ENCODE data around the gene AANAT. TPM values are rescaled to one million over a fixed set of nuclear protein-coding genes. Genes with fewer than 3 reads are reported as not detected.

AANAT gene
- polyA plus RNA-seq, 1 experiment = not detected

DNA sequence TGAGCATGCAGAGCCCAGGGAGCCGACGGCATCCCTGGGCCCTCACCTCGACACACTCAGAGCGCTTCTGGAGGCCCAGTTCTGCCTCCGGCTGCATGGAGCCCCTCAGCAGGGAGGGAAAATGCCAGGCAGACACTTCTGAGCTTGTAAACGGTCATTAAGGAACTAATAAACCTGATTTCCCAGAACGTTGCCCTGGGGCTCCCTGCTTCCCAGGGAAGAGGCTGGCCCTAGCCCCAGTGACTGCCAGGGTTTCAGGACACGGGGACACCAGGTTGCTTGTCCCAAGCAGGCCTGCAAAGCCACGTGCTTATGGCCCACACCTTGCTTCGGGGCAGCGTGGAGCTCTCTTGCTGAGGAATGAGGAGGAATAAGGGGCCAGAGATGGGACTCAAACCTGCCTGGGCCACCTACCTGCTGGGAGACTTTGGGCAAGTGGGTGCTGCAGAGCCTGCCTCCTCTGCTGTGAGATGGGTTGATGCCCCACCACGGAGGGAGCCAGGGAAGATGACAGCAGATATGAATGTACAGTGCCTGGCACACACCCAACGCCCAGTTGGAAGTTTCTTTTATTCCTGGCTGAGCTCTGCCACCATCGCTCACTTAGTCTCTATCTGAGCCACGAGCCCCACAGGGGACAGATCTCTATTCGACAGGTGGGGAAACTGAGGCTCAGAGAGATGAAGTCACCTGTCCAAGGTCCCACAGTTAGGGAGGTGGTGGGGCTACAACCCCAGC lies 28.4 kb downstream of the AANAT start:
- ChIA-PET POLR2A (interaction anchor here (0.6 kb wide), 1 partner anchor 141 kb away, joined by 23 read pairs; no protein-coding TSS in a partner anchor), CTCF (interaction anchor here (1.3 to 2.3 kb wide), 2 partner anchors 12 to 16 kb away, joined by 4 to 9 read pairs; no protein-coding TSS in a partner anchor)
- H3K36me3 ChIP-seq (ENCODE audit: control insufficient read depth, insufficient read depth, low read length) = no peaks in the 10 kb centered on the region
- H3K4me3 ChIP-seq (ENCODE audit: low read depth, low read length) = no peak overlapping the region
- TF ChIP-seq CTCF (IDR thresholded peaks at IDR 0.05; ENCODE audit: insufficient read depth, low read depth, low read length) = no peak
- H3K27me3 ChIP-seq (ENCODE audit: control insufficient read depth, insufficient read depth, low read length) = no peaks in the 10 kb centered on the region
- DNase-seq (ENCODE audit: low read depth) = no peak

GRCh38 chr17:76496464-76496863 lies 29.1 kb downstream of the AANAT start:
- DNase-seq (ENCODE audit: low read depth) = no peak
- POLR2A ChIA-PET = no interaction called here
- TF ChIP-seq CTCF (IDR thresholded peaks at IDR 0.05; ENCODE audit: insufficient read depth, low read depth, low read length) = no peak
- Histone ChIP-seq H3K27me3 (ENCODE audit: control insufficient read depth, insufficient read depth, low read length) (no peaks in the 10 kb centered on the region), H3K4me3 (ENCODE audit: low read depth, low read length) (no peak overlapping the region), H3K36me3 (ENCODE audit: control insufficient read depth, insufficient read depth, low read length) (no peaks in the 10 kb centered on the region)
- CTCF ChIA-PET = interaction anchor here (1.3 to 19.7 kb wide), 3 partner anchors 11 to 36 kb away, joined by 4 to 442 read pairs (median 9); partner anchors contain the start of genes AANAT and UBE2O

DNA sequence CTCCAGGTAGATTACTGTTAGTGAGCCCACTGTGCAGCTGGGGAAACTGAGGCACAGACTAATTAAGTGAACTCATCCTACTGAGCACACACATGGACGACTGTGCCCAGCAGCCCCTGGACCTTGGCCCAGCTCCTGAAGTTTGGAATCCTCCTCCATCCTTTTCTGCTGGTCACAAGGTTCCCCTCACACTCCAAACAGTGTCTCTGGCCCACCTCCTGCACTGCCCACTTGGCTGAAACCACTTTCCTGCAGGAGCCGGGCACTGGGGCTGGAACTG lies 30.2 kb downstream of the AANAT start:
- TF ChIP-seq CTCF (IDR thresholded peaks at IDR 0.05; ENCODE audit: insufficient read depth, low read depth, low read length) = no peak
- Histone ChIP-seq H3K36me3 (ENCODE audit: control insufficient read depth, insufficient read depth, low read length) (no peaks in the 10 kb centered on the region), H3K27me3 (ENCODE audit: control insufficient read depth, insufficient read depth, low read length) (no peaks in the 10 kb centered on the region), H3K4me3 (ENCODE audit: low read depth, low read length) (peak overlapping the region; percentile 13; the same call in 1 of the 2 replicates)
- no peak for DNase-seq (ENCODE audit: low read depth)
- POLR2A ChIA-PET = no interaction called here
- CTCF ChIA-PET = interaction anchor here (1.1 to 19.7 kb wide), 5 partner anchors 10 to 113 kb away, joined by 3 to 442 read pairs (median 4); partner anchors contain the start of genes AANAT, SPHK1 and UBE2O

- no peak for TF ChIP-seq CTCF (IDR thresholded peaks at IDR 0.05; ENCODE audit: insufficient read depth, low read depth, low read length)
- Histone ChIP-seq H3K27me3 (ENCODE audit: control insufficient read depth, insufficient read depth, low read length) (no peaks in the 10 kb centered on the region), H3K4me3 (ENCODE audit: low read depth, low read length) (peak overlapping the region; percentile 13; the same call in 1 of the 2 replicates), H3K36me3 (ENCODE audit: control insufficient read depth, insufficient read depth, low read length) (no peaks in the 10 kb centered on the region)
- ChIA-PET POLR2A (no interaction called here), CTCF (interaction anchor here (1.1 to 19.7 kb wide), 6 partner anchors 8 to 113 kb away, joined by 3 to 442 read pairs (median 4); partner anchors contain the start of genes AANAT, SPHK1 and UBE2O)
- DNase-seq (ENCODE audit: low read depth) = no peak
These were observed 30.8 kb downstream of the AANAT start for GRCh38 chr17:76497979-76498875.

DNA sequence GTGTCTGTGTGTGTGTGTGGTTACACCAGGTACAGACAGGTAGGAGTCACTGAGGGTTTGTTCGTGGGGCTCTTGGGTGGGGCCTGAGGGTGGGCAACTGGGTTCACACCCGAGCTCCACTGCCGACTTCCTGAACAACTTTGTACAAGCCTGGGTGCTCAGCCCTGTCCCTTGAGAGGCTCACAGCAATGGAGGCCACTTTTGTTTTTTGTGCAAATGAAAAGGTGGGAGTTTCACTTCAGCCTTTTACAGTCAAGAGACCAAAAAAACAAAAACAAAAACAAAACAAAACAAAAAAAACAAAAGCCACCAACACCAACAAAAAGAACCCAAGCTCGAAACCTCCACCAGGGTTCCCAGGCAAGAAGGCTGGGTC lies 31.5 kb downstream of the AANAT start:
- POLR2A ChIA-PET = no interaction called here
- CTCF ChIA-PET = interaction anchor here (0.5 to 19.7 kb wide), 6 partner anchors 9 to 114 kb away, joined by 3 to 442 read pairs (median 4); partner anchors contain the start of genes AANAT, CYGB, SPHK1 and UBE2O
- no peak for TF ChIP-seq CTCF (IDR thresholded peaks at IDR 0.05; ENCODE audit: insufficient read depth, low read depth, low read length)
- DNase-seq (ENCODE audit: low read depth) = no peak
- Histone ChIP-seq H3K27me3 (ENCODE audit: control insufficient read depth, insufficient read depth, low read length) (no peaks in the 10 kb centered on the region), H3K4me3 (ENCODE audit: low read depth, low read length) (no peak overlapping the region), H3K36me3 (ENCODE audit: control insufficient read depth, insufficient read depth, low read length) (no peaks in the 10 kb centered on the region)

Measured in BJ (cell line).